KOPT-K1 (cell line): ENCODE data around the gene KIAA1191.
"Not testable (repeated sequence)": the region's sequence is repeated elsewhere in the genome, so short reads cannot be mapped to it uniquely, and the experiment has no call there.

ENCODE experiments used
- H3K27ac ChIP-seq: fragments of 200-600 bp; sonication (generic); 2 replicates; pipeline ENCODE4 v1.5.1; 2016; ENCODE audit warnings: antibody characterized with exemption, mild to moderate bottlenecking, low read depth, low read length; ENCODE audit not compliant: poor library complexity, severe bottlenecking
- H3K36me3 ChIP-seq: fragments of 200-600 bp; sonication (generic); 2 replicates; pipeline ENCODE4 v1.5.1; 2017; ENCODE audit warnings: antibody characterized with exemption, mild to moderate bottlenecking, low read length, moderate library complexity; ENCODE audit not compliant: insufficient read depth
- H3K9me3 ChIP-seq: fragments of 200-600 bp; sonication (generic); 2 replicates; pipeline ENCODE4 v1.5.1; 2017; ENCODE audit warnings: antibody characterized with exemption, low read length, mild to moderate bottlenecking; ENCODE audit not compliant: insufficient read depth, poor library complexity, severe bottlenecking

The KIAA1191 gene

GRCh38 chr5:176361437-176362232 lies at the start of gene KIAA1191:
Gene KIAA1191 (minus strand): TSS chr5:176361764. CDS start chr5:176359508, 2,256 bp downstream.
- H3K27ac ChIP-seq = peak within 1 kb of the TSS; percentile 72
- H3K9me3 ChIP-seq = no peaks in the 10 kb centered on the region
- H3K36me3 ChIP-seq = peaks cover 29% of the 10 kb centered on the region

- Histone ChIP-seq H3K36me3 (peaks cover 26% of the 10 kb centered on the region; the same call in 1 of the 2 replicates), H3K27ac (no peak overlapping the region), H3K9me3 (no peaks in the 10 kb centered on the region)
Observed at GRCh38 chr5:176410486-176411180, 49.1 kb upstream of the KIAA1191 start.

- peaks cover 26% of the 10 kb centered on the region; the same call in 1 of the 2 replicates for H3K36me3 ChIP-seq
- H3K27ac ChIP-seq = no peak overlapping the region
- H3K9me3 ChIP-seq = no peaks in the 10 kb centered on the region
Observed at GRCh38 chr5:176409765-176410164, 48.2 kb upstream of the KIAA1191 start.

- no peak overlapping the region for H3K27ac ChIP-seq
- H3K9me3 ChIP-seq = no peaks in the 10 kb centered on the region
- peaks cover 26% of the 10 kb centered on the region; the same call in 1 of the 2 replicates for H3K36me3 ChIP-seq
Observed at GRCh38 chr5:176408590-176408989, 47.0 kb upstream of the KIAA1191 start.

- not testable (repeated sequence) for H3K9me3 ChIP-seq, H3K27ac ChIP-seq
- peaks cover 26% of the 10 kb centered on the region; the same call in 1 of the 2 replicates for H3K36me3 ChIP-seq
Observed at GRCh38 chr5:176408252-176408573, 46.6 kb upstream of the KIAA1191 start.

- peaks cover 26% of the 10 kb centered on the region; the same call in 1 of the 2 replicates for H3K36me3 ChIP-seq
- H3K27ac ChIP-seq = no peak overlapping the region
- H3K9me3 ChIP-seq = no peaks in the 10 kb centered on the region
Observed at GRCh38 chr5:176407456-176408251, 46.1 kb upstream of the KIAA1191 start.

- Histone ChIP-seq H3K9me3 (no peaks in the 10 kb centered on the region), H3K36me3 (peaks cover 26% of the 10 kb centered on the region; the same call in 1 of the 2 replicates), H3K27ac (no peak overlapping the region)
Observed at GRCh38 chr5:176406436-176407052, 45.0 kb upstream of the KIAA1191 start.

- no peak overlapping the region for H3K27ac ChIP-seq
- H3K9me3 ChIP-seq = no peaks in the 10 kb centered on the region
- peaks cover 26% of the 10 kb centered on the region; the same call in 1 of the 2 replicates for H3K36me3 ChIP-seq
Observed at GRCh38 chr5:176405656-176406435, 44.3 kb upstream of the KIAA1191 start.

- H3K9me3 ChIP-seq = no peaks in the 10 kb centered on the region
- peaks cover 7% of the 10 kb centered on the region; the same call in 1 of the 2 replicates for H3K36me3 ChIP-seq
- H3K27ac ChIP-seq = no peak overlapping the region
Observed at GRCh38 chr5:176401281-176402205, 40.0 kb upstream of the KIAA1191 start.

- H3K27ac ChIP-seq = no peak overlapping the region
- no peaks in the 10 kb centered on the region for H3K9me3 ChIP-seq
- peaks cover under 1% of the 10 kb centered on the region; the same call in 1 of the 2 replicates for H3K36me3 ChIP-seq
Observed at GRCh38 chr5:176400382-176401156, 39.0 kb upstream of the KIAA1191 start.

GRCh38 chr5:176397736-176398420 lies 36.3 kb upstream of the KIAA1191 start:
- no peak overlapping the region for H3K27ac ChIP-seq
- H3K9me3 ChIP-seq = no peaks in the 10 kb centered on the region
- peaks cover 21% of the 10 kb centered on the region; the same call in 1 of the 2 replicates for H3K36me3 ChIP-seq

GRCh38 chr5:176396330-176396729 lies 34.8 kb upstream of the KIAA1191 start:
- peaks cover 36% of the 10 kb centered on the region; the same call in 1 of the 2 replicates for H3K36me3 ChIP-seq
- H3K27ac ChIP-seq = no peak overlapping the region
- no peaks in the 10 kb centered on the region for H3K9me3 ChIP-seq
